Colonic mucosa (tissue), 4 donors: ENCODE results near the gene PM20D2. TPM values are rescaled to one million over a fixed set of nuclear protein-coding genes. Genes with fewer than 3 reads are reported as not detected.
A peak's percentile ranks its signal among the peaks of the same experiment; 100 is the strongest.

Experiments used
- DNase-seq: peaks from one replicate; pipeline ENCODE4 v3.0.0-alpha.2; 2020
- H3K27ac ChIP-seq: fragments of 200-600 bp; one replicate; pipeline ENCODE4 v1.8.0; 2021
- H3K27me3 ChIP-seq: fragments of 200-600 bp; one replicate; pipeline ENCODE4 v1.8.0; 2021
- H3K36me3 ChIP-seq: fragments of 200-600 bp; one replicate; pipeline ENCODE4 v1.8.0; 2021
- H3K4me1 ChIP-seq: fragments of 200-600 bp; one replicate; pipeline ENCODE4 v1.8.0; 2021; ENCODE audit warnings: mild to moderate bottlenecking
- H3K4me3 ChIP-seq: fragments of 200-600 bp; one replicate; pipeline ENCODE4 v1.8.0; 2021
- H3K9ac ChIP-seq, 2 donors: one replicate each; pipeline ENCODE4 v1.7.0; 2013; ENCODE audit warnings: control low read depth in 2 of 2, low read depth in 2 of 2, low read length in 2 of 2
- H3K9me3 ChIP-seq: fragments of 200-600 bp; one replicate; pipeline ENCODE4 v1.8.0; 2021
- CTCF ChIP-seq: fragments of 200-600 bp; IDR thresholded peaks from one replicate; pipeline ENCODE4 v1.8.0; 2022; ENCODE audit warnings: antibody characterized with exemption, mild to moderate bottlenecking
- intact Hi-C: fragments of 100-400 bp; cut with DNase I; formaldehyde crosslinking; loops from one replicate; pipeline ENCODE4 v1.14.1; 2022
- total RNA-seq, 2 donors: library from RNA; stranded (reverse); fragmentation: NEBNext Ultra II Directional in 1 of 2; extraction: Animal tissue kit (Norgen Biotek cat#: 25700) in 1 of 2; gene quantifications; one replicate each; pipeline ENCODE4 v1.2.1, GENCODE V29; 2021
- donor health status: healthy.
- donor health status: DM: no; HTN: no; CAD: no.
- donor health status: DM: no; HTN: no; CAD: no.

The PM20D2 gene
- total RNA-seq, 2 donors from 2014 or later = 19.2 to 24.2 TPM

GRCh38 chr6:89138173-89138572 lies 7.7 kb upstream of the PM20D2 start:
- DNase-seq = no peak
- intact Hi-C loops = no loop called here
- TF ChIP-seq CTCF = no peak
- H3K9me3 ChIP-seq = no peaks in the 10 kb centered on the region
- H3K36me3 ChIP-seq = no peaks in the 10 kb centered on the region
- H3K9ac ChIP-seq = no peak overlapping the region
- H3K4me1 ChIP-seq = no peaks in the 10 kb centered on the region
- H3K27me3 ChIP-seq = no peaks in the 10 kb centered on the region
- no peak overlapping the region for H3K4me3 ChIP-seq
- no peak overlapping the region for H3K27ac ChIP-seq

- H3K27ac ChIP-seq = no peak overlapping the region
Measured at GRCh38 chr6:89139509-89140346, 6.1 kb upstream of the PM20D2 start.

GRCh38 chr6:89140347-89141156 lies 5.3 kb upstream of the PM20D2 start:
- no peak overlapping the region for H3K4me3 ChIP-seq
- TF ChIP-seq CTCF = no peak
- H3K27ac ChIP-seq = no peak overlapping the region
- intact Hi-C loops = no loop called here
- DNase-seq = no peak
- no peaks in the 10 kb centered on the region for H3K27me3 ChIP-seq
- H3K9ac ChIP-seq = no peak overlapping the region
- H3K4me1 ChIP-seq = no peaks in the 10 kb centered on the region
- no peaks in the 10 kb centered on the region for H3K9me3 ChIP-seq
- no peaks in the 10 kb centered on the region for H3K36me3 ChIP-seq

More at GRCh38 chr6:89139509-89140346, 6.1 kb upstream of the PM20D2 start:
- no peak for TF ChIP-seq CTCF
- Histone ChIP-seq H3K9ac (no peak overlapping the region), H3K27me3 (no peaks in the 10 kb centered on the region), H3K9me3 (no peaks in the 10 kb centered on the region), H3K4me3 (no peak overlapping the region), H3K36me3 (no peaks in the 10 kb centered on the region), H3K4me1 (no peaks in the 10 kb centered on the region)
- DNase-seq = no peak
- intact Hi-C loops = no loop called here

GRCh38 chr6:89144354-89144906 lies 1.4 kb upstream of the PM20D2 start:
- TF ChIP-seq CTCF = no peak
- H3K9me3 ChIP-seq = no peaks in the 10 kb centered on the region
- no peak overlapping the region for H3K9ac ChIP-seq
- intact Hi-C loops = no loop called here
- no peak overlapping the region for H3K27ac ChIP-seq
- no peak for DNase-seq
- no peak overlapping the region for H3K4me3 ChIP-seq
- peaks cover 2% of the 10 kb centered on the region for H3K4me1 ChIP-seq
- no peaks in the 10 kb centered on the region for H3K27me3 ChIP-seq
- H3K36me3 ChIP-seq = no peaks in the 10 kb centered on the region

GRCh38 chr6:89145091-89145955 lies 532 bp upstream of the PM20D2 start:
- H3K36me3 ChIP-seq = no peaks in the 10 kb centered on the region
- no peak for TF ChIP-seq CTCF
- H3K4me1 ChIP-seq = peaks cover 2% of the 10 kb centered on the region
- peak overlapping the region; percentile 84 for H3K27ac ChIP-seq
- no peaks in the 10 kb centered on the region for H3K9me3 ChIP-seq
- DNase-seq = no peak
- intact Hi-C loops = no loop called here
- no peaks in the 10 kb centered on the region for H3K27me3 ChIP-seq
- peak overlapping the region; percentile 91 for H3K4me3 ChIP-seq
- peak overlapping the region; percentile 86 to 88 for H3K9ac ChIP-seq
